Activated CD8-positive, alpha-beta T cell treated with anti-CD3 and anti-CD28 coated beads for 36 hours (primary cell): ENCODE measurements around the gene MCF2L. TPM values are rescaled to one million over a fixed set of nuclear protein-coding genes. Genes with fewer than 3 reads are reported as not detected.

Source experiments
- ATAC-seq: fragments of 200-7000 bp; cut with Tn5 transposase; one replicate; pipeline ENCODE4 v1.10.0; 2021; ENCODE audit warnings: mild to moderate bottlenecking, moderate library complexity
- CTCF ChIA-PET: fragments of 350-600 bp; sonication (Branson Sonifier 250); formaldehyde crosslinking; loops from one replicate; lab custom pipeline; 2021; ENCODE audit warnings: antibody characterized with exemption; lab: Charles Lee
- POLR2A ChIA-PET: fragments of 350-600 bp; sonication (Branson Sonifier 250); formaldehyde crosslinking; loops from one replicate; lab custom pipeline; 2021; ENCODE audit warnings: antibody characterized with exemption; lab: Charles Lee
- DNase-seq: peaks from one replicate; pipeline ENCODE4 v3.0.0-alpha.2; 2020
- H3K27ac Mint-ChIP-seq: one replicate; pipeline ENCODE4 v1.8.0; 2021; ENCODE audit warnings: mild to moderate bottlenecking, mixed read lengths
- H3K27me3 Mint-ChIP-seq: one replicate; pipeline ENCODE4 v1.8.0; 2021; ENCODE audit warnings: mixed read lengths
- H3K36me3 Mint-ChIP-seq: one replicate; pipeline ENCODE4 v1.8.0; 2021; ENCODE audit warnings: low read depth, mixed read lengths
- H3K4me1 Mint-ChIP-seq: one replicate; pipeline ENCODE4 v1.8.0; 2021; ENCODE audit warnings: low read depth, mixed read lengths
- H3K4me3 Mint-ChIP-seq: one replicate; pipeline ENCODE4 v1.8.0; 2021; ENCODE audit warnings: mild to moderate bottlenecking, moderate library complexity, mixed read lengths
- H3K9me3 Mint-ChIP-seq: one replicate; pipeline ENCODE4 v1.8.0; 2021; ENCODE audit warnings: mixed read lengths
- CTCF ChIP-seq: fragments of 200-600 bp; IDR thresholded peaks from one replicate; pipeline ENCODE4 v1.8.0; 2022; ENCODE audit warnings: antibody characterized with exemption, mild to moderate bottlenecking
- intact Hi-C: fragments of 100-400 bp; cut with micrococcal nuclease; formaldehyde crosslinking; loops from one replicate; pipeline ENCODE4 v1.10.0; 2022
- total RNA-seq, 2 experiments: library from RNA; stranded (reverse); gene quantifications; one replicate each; pipeline ENCODE4 v1.2.3, GENCODE V29; 2021

MCF2L gene
- total RNA-seq, 2 experiments from 2014 or later: 7.6 to 8.9 TPM

- peaks cover 3% of the 10 kb centered on the region for H3K9me3 Mint-ChIP-seq
- intact Hi-C loops: no loop called here
- H3K27me3 Mint-ChIP-seq: no peaks in the 10 kb centered on the region
- no peaks in the 10 kb centered on the region for H3K4me1 Mint-ChIP-seq
- DNase-seq: no peak
- POLR2A ChIA-PET: no interaction called here
- no peak for TF ChIP-seq CTCF
- CTCF ChIA-PET: no interaction called here
- H3K4me3 Mint-ChIP-seq: no peak overlapping the region
- H3K36me3 Mint-ChIP-seq: peaks cover 17% of the 10 kb centered on the region
- ATAC-seq: no peak
- H3K27ac Mint-ChIP-seq: no peak overlapping the region
Measured at GRCh38 chr13:113074401-113074800, 105.4 kb downstream of the MCF2L start.

DNA sequence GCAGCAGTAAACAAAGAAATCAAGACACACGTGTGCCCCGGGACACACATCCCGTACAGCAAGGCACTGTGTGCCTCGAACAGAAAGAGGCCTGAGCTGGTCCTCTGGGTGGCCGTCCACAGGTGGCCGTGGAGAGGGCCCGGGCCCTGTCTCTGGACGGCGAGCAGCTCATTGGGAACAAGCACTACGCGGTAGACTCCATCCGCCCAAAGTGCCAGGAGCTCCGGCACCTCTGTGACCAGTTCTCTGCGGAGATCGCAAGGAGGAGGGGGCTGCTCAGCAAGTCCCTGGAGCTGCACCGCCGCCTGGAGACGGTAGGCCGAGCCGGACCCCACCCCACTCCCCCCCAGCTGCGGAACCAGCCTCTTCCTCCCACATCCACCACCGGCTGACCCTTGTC is 105.9 kb downstream of the MCF2L start:
- Mint-ChIP-seq H3K9me3 (peaks cover 3% of the 10 kb centered on the region), H3K27ac (no peak overlapping the region), H3K27me3 (no peaks in the 10 kb centered on the region), H3K4me3 (no peak overlapping the region), H3K4me1 (no peaks in the 10 kb centered on the region), H3K36me3 (peaks cover 17% of the 10 kb centered on the region)
- no peak for DNase-seq
- ATAC-seq: no peak
- POLR2A ChIA-PET: no interaction called here
- CTCF ChIA-PET: no interaction called here
- intact Hi-C loops: no loop called here
- no peak for TF ChIP-seq CTCF

DNA sequence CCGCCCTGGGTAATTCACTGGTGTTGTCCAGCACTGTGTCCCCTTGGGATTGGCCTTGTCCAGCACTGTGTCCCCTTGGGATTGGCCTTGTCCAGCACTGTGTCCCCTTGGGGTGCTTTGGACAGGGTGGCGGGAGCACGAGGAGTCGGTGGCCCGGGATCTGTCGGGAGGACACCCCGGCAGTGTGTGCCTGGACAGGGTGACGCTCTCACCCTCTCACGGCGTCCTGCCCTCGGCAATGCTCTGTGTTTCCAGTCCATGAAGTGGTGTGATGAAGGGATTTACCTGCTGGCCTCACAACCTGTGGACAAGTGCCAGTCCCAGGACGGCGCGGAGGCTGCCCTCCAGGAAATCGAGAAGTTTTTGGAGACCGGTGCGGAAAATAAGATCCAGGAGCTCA is 106.7 kb downstream of the MCF2L start:
- Mint-ChIP-seq H3K27ac (no peak overlapping the region), H3K4me3 (no peak overlapping the region), H3K36me3 (peaks cover 12% of the 10 kb centered on the region), H3K4me1 (no peaks in the 10 kb centered on the region), H3K27me3 (no peaks in the 10 kb centered on the region), H3K9me3 (peaks cover 3% of the 10 kb centered on the region)
- TF ChIP-seq CTCF: no peak
- POLR2A ChIA-PET: no interaction called here
- ATAC-seq (no peak), DNase-seq (no peak)
- CTCF ChIA-PET: no interaction called here
- intact Hi-C loops: no loop called here

GRCh38 chr13:113076681-113077401 is 107.8 kb downstream of the MCF2L start:
- ChIA-PET CTCF (no interaction called here), POLR2A (no interaction called here)
- Mint-ChIP-seq H3K4me1 (no peaks in the 10 kb centered on the region), H3K9me3 (no peaks in the 10 kb centered on the region), H3K36me3 (peaks cover 2% of the 10 kb centered on the region), H3K27me3 (no peaks in the 10 kb centered on the region), H3K4me3 (no peak overlapping the region), H3K27ac (no peak overlapping the region)
- DNase-seq (no peak), ATAC-seq (no peak)
- TF ChIP-seq CTCF: no peak
- intact Hi-C loops: no loop called here

- no peaks in the 10 kb centered on the region for H3K9me3 Mint-ChIP-seq
- no peak overlapping the region for H3K27ac Mint-ChIP-seq
Measured at GRCh38 chr13:113077566-113077952, 108.5 kb downstream of the MCF2L start.

More at GRCh38 chr13:113077566-113077952, 108.5 kb downstream of the MCF2L start:
- intact Hi-C loops: no loop called here
- POLR2A ChIA-PET: no interaction called here
- Mint-ChIP-seq H3K4me3 (no peak overlapping the region), H3K4me1 (no peaks in the 10 kb centered on the region), H3K27me3 (no peaks in the 10 kb centered on the region), H3K36me3 (peaks cover 2% of the 10 kb centered on the region)
- no peak for DNase-seq
- ATAC-seq: no peak
- CTCF ChIA-PET: interaction anchor here (1.1 kb wide), 1 partner anchor 10 kb away, joined by 3 read pairs; no protein-coding TSS in a partner anchor
- TF ChIP-seq CTCF: no peak
